SK-N-MC (cell line): ENCODE results near the gene CRY2.

Source experiments
- EZH2 ChIP-seq: fragments of 200-600 bp; sonication (generic); IDR thresholded peaks from one replicate; pipeline ENCODE4 v1.6.1; 2017; ENCODE audit warnings: antibody characterized with exemption
- POLR2AphosphoS5 ChIP-seq: IDR thresholded peaks from 2 replicates; pipeline ENCODE4 v1.6.1; 2012; ENCODE audit warnings: mild to moderate bottlenecking, low read depth, low read length, borderline replicate concordance

GRCh38 chr11:45926001-45926401, 78.7 kb downstream of the CRY2 start:
- TF ChIP-seq EZH2 (no peak), POLR2AphosphoS5 (no peak)
